Right lobe of liver (tissue), 4 donors: Measurements from ENCODE around the gene PILRA.

Experiments
- CTCF ChIP-seq, 4 donors: fragments of 200-600 bp in 3 of 4; fragments of 450-650 bp in 1 of 4; IDR thresholded peaks; one replicate each; pipeline versions ENCODE4 v1.5.1 to v1.8.0; 2016 to 2022; ENCODE audit warnings: antibody characterized with exemption in 4 of 4, mild to moderate bottlenecking in 2 of 4
- POLR2A ChIP-seq: fragments of 450-650 bp; IDR thresholded peaks from one replicate; pipeline ENCODE4 v1.6.1; 2017; ENCODE audit warnings: antibody characterized with exemption, mild to moderate bottlenecking
- donor health status: DM: no; HTN: no; CAD: no.
- donor health status: DM: no; HTN: no; CAD: no.
- donor health status: DM: no; HTN: yes; CAD: no.

DNA sequence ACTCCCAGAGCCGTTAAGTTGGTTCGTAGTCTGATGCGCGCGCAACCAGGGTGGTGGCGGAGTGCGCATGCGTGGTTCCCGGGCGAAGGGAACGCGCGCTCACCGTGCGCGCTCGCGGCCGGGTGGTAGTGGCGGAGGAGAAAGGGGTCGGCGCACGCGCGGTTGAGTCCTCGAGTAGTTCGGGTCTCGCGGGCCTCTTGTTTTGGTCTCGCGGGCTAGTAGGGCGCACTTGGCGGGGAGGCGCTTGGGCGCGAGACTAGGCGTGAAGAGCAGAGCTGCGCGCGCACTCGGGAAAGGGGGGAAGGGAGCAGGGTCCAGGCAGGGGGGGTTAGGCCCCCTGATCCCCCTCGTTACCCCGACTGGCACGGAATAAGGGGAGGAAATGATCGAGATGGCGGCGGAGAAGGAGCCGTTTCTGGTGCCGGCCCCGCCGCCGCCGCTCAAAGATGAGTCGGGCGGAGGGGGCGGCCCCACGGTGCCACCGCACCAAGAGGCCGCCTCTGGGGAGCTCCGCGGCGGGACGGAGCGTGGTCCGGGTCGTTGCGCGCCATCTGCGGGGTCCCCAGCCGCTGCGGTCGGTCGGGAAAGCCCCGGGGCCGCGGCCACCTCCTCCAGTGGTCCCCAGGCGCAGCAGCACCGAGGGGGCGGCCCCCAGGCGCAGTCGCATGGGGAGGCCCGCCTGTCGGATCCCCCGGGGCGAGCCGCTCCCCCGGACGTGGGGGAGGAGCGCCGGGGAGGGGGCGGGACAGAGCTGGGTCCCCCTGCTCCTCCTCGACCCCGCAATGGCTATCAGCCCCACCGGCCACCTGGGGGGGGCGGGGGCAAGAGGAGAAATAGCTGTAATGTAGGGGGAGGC is 56.6 kb downstream of the PILRA start, which contains the start of gene MEPCE:
- no peak for TF ChIP-seq CTCF (IDR thresholded peaks at IDR 0.05)
- TF ChIP-seq POLR2A = no peak
